GM21367 (cell line): ENCODE measurements around the gene FER.
A peak's percentile ranks its signal among the peaks of the same experiment; 100 is the strongest.
"Not testable (repeated sequence)": the region's sequence is repeated elsewhere in the genome, so short reads cannot be mapped to it uniquely, and the experiment has no call there.

Source experiments
- ATAC-seq: cut with Tn5 transposase; IDR thresholded peaks from one replicate; pipeline ENCODE4 v1.9.1; 2021; ENCODE audit not compliant: unreplicated experiment

The FER gene

DNA sequence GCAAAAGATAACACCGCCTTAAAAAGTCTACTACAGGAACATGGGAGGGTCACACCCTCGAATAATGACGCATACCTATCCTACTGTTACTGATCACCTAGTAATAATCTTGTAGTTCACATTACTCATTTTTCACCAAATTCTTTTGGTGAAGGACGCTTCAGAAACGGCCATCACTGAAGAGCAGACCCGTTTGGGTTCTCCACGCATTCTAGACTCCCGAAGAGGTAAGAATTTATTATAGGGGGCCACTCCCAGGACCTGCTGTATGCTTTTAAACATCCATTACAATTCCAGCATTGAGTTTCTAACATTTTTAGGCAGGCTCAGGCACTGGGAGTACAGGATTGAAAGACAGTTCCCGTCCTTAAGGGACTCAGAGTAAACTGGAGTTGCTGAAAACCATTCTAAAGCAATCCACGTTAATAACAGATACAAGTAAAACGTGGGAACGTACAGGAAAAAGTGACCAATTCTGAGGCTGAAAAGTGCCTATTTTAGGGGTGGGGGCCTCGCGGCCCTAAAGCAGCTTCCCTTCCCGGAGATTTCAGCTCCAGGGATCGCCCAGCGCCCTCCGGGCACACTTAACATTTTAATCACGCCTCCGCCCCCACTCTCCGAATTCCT, at the start of gene FER:
Gene FER (plus strand): TSS at position 124 of the 627 bp plus-strand sequence. CDS start 50,286 bp downstream, outside the sequence.
- ATAC-seq: peak; percentile 24

DNA sequence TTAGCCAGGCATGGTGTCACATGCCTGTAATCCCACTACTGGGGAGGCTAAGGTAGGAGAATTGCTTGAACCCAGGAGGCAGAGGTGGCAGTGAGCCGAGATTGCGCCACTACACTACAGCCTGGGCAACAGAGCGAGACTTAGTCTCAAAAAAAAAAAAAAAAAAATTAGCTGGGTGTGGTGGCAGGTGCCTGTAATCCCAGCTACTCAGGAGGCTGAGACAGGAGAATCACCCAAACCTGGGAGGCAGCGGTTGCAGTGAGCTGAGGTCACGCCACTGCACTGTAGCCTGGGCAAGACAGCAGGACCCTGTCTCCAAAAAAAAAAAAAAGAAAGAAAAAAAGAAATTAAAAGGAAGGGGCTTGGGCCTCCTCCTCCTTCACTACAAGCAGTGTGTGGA, 47.3 kb upstream of the FER start:
- not testable (repeated sequence) for ATAC-seq

DNA sequence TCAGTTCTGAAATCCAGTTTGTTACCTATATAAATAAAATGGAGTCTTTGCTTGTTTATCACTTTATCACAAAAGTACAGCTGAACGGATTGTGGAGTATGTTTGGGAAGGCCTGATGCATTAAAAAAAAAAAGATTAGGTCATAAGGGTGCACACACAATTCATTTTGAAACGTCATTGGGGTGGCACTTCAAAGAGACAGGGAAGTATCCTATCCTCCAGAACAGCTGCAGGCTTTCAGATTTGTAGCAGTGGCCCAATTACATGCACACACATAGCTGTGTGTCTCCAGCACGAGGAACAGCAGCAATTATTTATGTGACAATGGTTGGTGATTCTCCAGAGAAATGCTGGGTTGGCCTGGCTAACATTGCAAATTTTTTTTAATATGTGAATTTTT, 46.8 kb upstream of the FER start:
- ATAC-seq: no peak

DNA sequence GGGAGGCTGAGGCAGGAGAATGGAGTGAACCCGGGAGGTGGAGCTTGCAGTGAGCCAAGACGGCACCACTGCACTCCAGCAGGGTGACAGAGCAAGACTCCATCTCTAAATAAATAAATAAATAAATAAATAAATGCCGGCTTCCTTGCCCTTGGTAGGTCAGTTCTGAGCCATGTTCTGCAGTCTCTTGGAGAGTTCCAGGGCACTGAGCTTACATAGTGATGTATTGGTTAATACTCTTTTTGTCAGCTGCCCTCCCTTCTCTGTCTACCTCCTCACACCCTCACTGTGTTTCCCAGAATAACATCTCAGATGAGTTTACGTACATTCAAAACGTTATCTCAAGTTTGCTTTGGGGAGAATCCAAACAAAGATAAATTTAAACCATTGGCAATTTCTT, 45.2 kb upstream of the FER start:
- ATAC-seq: no peak

DNA sequence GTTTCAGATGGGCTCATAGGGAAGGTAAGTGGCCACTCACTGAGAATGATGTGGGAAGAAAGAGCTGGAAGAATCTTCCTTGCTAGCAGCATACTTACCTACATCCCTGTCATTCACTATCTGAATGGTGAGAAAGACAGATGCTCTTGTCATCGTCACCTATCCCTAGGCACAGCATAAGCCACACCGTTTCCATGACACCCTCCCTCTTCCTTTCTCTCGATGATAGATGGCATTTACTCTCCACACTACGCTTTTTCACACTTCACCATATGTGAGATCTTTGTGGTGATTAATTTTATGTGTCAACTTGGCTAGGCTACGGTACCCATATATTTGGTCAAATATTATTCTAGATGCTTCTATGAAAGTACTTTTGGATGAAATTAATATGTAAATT, 44.4 kb upstream of the FER start:
- ATAC-seq: no peak

- no peak for ATAC-seq
These were observed 40.6 kb upstream of the FER start for GRCh38 chr5:108707141-108707540.

DNA sequence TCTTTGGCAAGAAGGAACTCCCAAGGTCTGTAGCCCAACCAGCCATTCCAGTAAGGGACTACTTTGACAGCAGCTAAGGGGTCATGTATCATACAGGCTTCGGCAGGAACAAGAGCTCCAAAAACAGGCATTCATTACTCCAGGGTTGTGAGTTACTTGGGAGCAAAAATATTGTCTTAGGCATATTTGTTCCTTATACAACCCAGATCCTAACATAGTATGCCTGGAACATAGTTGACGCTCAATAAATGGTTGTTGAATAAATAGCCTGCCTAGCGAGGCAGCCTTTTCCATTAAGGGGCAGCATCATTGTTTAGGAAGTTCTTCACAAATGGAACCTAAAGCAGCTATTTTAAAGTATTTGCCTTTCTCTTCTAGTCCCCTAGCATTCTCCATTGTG, 35.8 kb upstream of the FER start:
- no peak for ATAC-seq

DNA sequence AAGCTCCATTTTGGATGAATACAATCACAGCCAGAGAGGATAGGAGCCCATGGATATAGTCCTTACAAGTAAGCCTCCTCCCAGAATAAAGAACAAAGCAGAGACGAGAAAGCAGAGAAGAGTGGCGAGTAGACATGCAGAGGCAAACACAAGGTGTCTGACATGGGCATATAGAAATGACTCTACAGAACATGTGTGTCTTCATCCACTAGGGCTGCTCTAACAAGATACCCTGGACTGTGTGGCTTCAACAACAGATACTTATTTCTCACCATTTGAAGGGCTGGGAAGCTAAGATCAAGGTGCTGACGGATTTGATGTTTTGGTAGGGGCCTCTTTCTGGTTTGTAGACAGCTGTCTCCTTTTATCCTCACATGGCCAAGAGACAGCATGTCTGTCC, 32.3 kb upstream of the FER start:
- ATAC-seq: no peak

GRCh38 chr5:108720391-108720790, 27.3 kb upstream of the FER start:
- ATAC-seq: peak; percentile 79

GRCh38 chr5:108726446-108727235, 21.1 kb upstream of the FER start:
- no peak for ATAC-seq

DNA sequence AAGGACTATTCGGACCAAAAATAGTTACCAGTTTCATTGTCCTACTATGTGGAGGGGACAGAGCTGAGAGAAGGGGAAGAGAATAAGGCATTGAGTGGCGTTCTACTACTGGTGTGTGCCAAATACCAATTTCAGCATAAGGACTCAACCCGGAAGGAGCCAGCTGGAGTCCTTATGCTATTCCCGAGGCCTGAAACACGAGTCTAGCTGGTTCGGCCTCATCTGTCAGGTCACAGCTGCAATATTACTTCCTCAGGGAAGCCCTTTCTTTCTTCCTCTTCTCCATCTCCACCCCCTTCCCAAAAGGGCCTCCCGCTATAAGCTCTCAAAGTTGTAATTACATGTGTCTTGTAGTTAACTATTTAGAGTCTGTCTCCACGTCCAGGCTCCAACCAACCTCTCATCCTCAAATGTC, 20.5 kb upstream of the FER start:
- no peak for ATAC-seq

DNA sequence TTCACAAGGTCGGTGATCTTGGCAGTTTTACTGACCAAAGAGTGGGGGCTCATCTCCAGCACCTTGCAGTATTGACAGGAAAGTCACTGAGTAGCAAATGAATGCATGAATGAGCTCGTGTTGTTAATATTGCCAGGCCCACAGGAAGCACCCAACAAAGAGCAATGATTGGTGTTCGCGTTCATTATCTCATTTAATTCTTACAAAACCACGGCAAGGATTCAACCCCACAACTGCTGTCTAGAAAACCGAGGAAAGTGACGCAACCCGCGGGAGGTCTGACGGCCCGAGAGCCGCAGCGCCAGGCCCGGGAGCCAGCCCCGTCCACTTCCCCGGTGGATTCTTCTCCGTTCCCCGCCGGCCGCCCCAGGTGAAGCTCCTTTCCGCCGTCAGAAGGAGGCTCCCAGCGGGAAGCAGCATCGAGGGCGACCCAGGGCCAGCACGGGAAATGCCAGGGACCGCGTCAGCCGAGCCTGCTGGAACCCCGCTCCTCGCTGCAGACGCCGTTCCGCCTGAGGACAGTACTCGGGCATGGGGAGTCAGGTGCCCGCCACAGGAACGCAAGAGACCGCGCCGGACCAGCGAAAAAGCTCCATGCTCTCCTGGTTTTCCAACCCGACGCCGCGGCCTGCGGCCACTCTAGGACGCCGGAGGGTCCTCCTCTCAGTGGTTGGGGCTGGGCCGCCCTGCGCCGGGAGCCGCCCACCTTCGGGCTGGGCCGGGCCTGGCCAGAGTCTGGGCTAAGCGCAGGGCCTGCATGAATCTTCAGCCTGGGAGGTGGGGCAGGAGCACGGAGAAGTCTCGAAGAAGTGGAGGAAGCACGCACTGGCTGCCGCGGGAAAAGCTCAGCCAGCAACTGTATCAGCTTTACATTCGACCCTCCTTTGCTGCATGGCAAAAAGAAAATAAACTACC, 19.8 kb upstream of the FER start:
- peak; percentile 70 for ATAC-seq

GRCh38 chr5:108728566-108729241, 19.0 kb upstream of the FER start:
- peak; percentile 23 for ATAC-seq

DNA sequence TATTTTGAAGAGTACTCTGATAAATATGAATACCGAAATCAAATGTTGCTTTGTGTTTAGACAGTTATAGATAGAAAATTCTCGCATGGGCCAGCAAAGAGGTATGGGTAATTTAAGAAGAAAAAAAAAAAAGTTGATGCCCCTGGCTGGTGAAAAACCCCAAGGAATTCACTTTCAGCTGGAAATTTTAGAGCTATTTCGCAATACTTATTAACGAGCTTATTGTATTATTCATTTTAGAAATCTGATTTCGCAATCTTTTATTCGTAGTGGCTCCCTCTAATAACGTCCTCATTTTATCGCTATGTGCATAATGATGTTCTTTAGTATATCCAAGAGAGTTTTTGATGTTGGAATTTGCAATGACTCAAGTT, 18.5 kb upstream of the FER start:
- ATAC-seq: no peak

DNA sequence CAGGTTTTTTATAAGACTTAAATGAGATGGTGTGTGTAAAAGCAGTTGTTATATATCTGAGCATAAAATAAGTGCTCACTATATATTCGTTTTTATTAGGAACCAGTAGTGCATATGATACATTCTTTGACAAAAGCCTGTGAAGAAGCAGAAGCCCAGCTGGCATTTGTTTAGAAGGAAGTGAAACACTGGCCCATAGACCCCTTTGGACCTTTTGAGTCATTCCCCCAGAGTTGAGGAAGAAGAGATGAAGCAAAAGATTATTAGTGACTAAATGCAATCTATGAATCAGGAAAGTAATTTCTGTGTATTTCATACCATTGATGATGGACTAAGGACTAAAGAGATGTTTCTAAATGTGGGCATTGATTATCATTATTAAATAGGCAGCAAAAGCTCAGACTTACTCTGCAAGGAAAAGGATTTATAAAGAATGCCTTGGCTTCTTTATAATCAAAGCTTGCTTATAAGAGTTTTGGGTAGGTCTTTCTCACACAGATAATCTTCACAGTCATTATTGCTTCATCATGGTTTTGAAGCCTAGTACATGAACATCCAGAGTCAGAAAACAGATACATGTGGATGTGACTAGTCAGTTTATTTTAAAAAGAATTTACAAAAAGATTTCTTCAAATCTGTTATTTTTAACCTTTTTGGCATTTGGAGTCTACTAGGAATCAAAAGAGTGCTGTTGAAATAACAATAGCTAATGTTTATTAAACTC, 16.9 kb upstream of the FER start:
- ATAC-seq: peak; percentile 37

DNA sequence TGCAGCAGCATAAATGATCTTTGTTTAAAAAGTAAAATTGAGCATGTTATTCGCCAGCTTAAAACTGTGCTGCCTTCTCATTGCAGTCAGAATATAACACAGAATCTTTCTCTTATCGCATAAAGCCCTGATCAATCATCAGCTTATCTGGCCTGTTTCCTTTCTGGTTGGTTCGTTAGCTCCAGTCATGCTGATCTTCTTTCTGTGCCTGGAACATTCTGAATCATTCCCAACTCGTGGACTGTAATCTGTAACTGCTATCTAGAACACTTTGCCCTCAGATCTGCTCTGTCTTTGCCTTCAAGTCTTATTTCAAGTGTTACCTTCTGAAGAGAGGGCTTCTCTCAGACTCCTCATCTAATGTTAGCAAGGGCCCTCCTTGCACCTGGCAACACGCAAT, 11.9 kb upstream of the FER start:
- ATAC-seq: no peak

GRCh38 chr5:108736855-108737254, 10.8 kb upstream of the FER start:
- no peak for ATAC-seq

GRCh38 chr5:108739376-108739775, 8.3 kb upstream of the FER start:
- no peak for ATAC-seq

DNA sequence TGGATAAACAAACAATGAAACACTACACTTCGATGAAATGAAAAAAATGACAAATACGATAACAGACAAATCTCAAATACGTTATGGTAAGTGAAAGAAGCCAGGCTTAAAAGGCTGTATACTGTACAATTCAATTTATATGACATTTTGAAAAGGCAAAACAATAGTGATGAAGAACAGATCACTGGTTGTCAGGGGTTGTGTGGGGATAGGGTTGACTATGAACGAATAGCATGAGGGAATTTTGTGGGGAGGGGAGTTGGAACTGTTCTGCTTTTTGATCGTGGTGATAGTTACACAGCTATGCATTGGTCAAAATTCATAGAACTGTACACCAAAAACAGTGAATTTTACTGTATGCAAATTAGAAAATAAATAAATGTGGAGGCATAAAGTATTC, 7.8 kb upstream of the FER start:
- no peak for ATAC-seq

- no peak for ATAC-seq
These were observed 4.4 kb upstream of the FER start for GRCh38 chr5:108743319-108743718.
